ENCODE data around the gene AHI1. TPM values are rescaled to one million over a fixed set of nuclear protein-coding genes. Genes with fewer than 3 reads are reported as not detected.

The AHI1 gene
- total RNA-seq, 8 experiments from 2014 or later = 22.1 to 345 (median 54.1) TPM

DNA sequence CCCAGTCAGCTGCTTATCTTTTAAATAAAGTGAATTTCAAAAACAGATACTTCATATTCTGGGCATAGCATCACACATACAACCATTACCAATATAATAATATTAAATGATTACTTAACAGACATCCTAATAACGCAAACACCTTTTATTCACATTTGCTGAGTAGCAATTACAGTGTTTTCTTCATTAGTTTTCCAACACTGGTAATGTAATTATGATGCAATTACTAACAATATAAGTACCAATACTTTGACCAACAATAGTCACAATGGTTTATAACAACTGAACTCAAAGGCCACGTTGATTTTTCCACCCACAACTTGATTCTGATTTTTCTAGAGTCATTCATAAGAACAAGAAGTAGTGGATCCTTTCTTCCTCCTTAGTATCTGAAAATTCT is 212.4 kb downstream of the AHI1 start:
- Histone ChIP-seq H3K4me1 (replicated peaks in 1 of 2) (no peaks in the 10 kb centered on the region), H3K4me3 (no peak overlapping the region), H3K27ac (no peak overlapping the region)
- 40 to 100% (median 83%) methylated on average over 1 to 2 of the region's 2 CpGs; no CpG with 5 or more reads in 1 of the 10 experiments for WGBS, 10 experiments
- in situ Hi-C loops (cut with MboI; ENCODE audit: low pct_unique_long_range_greater_than_20kb in 2 of 9, low sequenced_read_pairs in 9 of 9, unreplicated experiment in 9 of 9) = no loop called here
- no peak for ATAC-seq (replicated peaks in 6 of 8)

- H3K27ac ChIP-seq = no peak overlapping the region
Observed at GRCh38 chr6:135283926-135284325, 213.6 kb downstream of the AHI1 start.

GRCh38 chr6:135282395-135282794 is 215.1 kb downstream of the AHI1 start:
- ATAC-seq (replicated peaks in 6 of 8) = peak in 1 of 8 experiments; percentile 34
- in situ Hi-C loops (cut with MboI; ENCODE audit: low pct_unique_long_range_greater_than_20kb in 2 of 9, low sequenced_read_pairs in 9 of 9, unreplicated experiment in 9 of 9) = no loop called here
- H3K27ac ChIP-seq = no peak overlapping the region
- no peak overlapping the region for H3K4me3 ChIP-seq
- no peaks in the 10 kb centered on the region for H3K4me1 ChIP-seq (replicated peaks in 1 of 2)

More at GRCh38 chr6:135283926-135284325, 213.6 kb downstream of the AHI1 start:
- WGBS, 10 experiments = 58 to 100% (median 88%) methylated on average over 1 to 2 of the region's 2 CpGs; no CpG with 5 or more reads in 2 of the 10 experiments
- Histone ChIP-seq H3K4me1 (replicated peaks in 1 of 2) (no peaks in the 10 kb centered on the region), H3K4me3 (no peak overlapping the region)
- in situ Hi-C loops (cut with MboI; ENCODE audit: low pct_unique_long_range_greater_than_20kb in 2 of 9, low sequenced_read_pairs in 9 of 9, unreplicated experiment in 9 of 9) = no loop called here
- ATAC-seq (replicated peaks in 6 of 8) = no peak

DNA sequence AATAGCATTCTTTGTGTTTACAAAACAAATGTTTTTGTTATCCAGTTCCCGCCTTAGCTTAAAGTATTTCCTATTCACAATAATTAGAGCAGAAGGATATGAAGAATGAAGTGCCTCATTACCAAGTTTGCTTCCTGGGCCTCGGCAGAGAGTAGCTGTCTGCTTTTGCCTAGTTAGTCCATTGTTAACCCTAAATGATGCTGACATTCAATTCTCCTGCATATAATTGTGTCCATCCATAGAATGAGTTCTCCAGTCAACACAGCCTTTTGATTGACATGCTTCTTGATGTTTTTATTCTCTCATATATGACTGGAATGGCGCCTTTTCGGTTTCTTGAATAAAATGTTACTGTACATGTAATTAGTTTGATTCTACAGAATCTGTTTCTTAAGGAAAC is 215.6 kb downstream of the AHI1 start:
- no peak overlapping the region for H3K4me3 ChIP-seq
- ATAC-seq (replicated peaks in 6 of 8) = no peak
- 66 to 100% (median 82%) methylated on average over 2 to 4 of the region's 4 CpGs for WGBS, 10 experiments
- no peaks in the 10 kb centered on the region for H3K4me1 ChIP-seq (replicated peaks in 1 of 2)
- in situ Hi-C loops (cut with MboI; ENCODE audit: low pct_unique_long_range_greater_than_20kb in 2 of 9, low sequenced_read_pairs in 9 of 9, unreplicated experiment in 9 of 9) = no loop called here
- no peak overlapping the region for H3K27ac ChIP-seq

- Histone ChIP-seq H3K4me1 (replicated peaks in 1 of 2) (no peaks in the 10 kb centered on the region), H3K27ac (no peak overlapping the region), H3K4me3 (no peak overlapping the region)
- WGBS, 10 experiments = 86 to 100% (median 100%) methylated on average over 2 of the region's 2 CpGs; no CpG with 5 or more reads in 1 of the 10 experiments
- in situ Hi-C loops (cut with MboI; ENCODE audit: low pct_unique_long_range_greater_than_20kb in 2 of 9, low sequenced_read_pairs in 9 of 9, unreplicated experiment in 9 of 9) = no loop called here
- no peak for ATAC-seq (replicated peaks in 6 of 8)
Observed at GRCh38 chr6:135281227-135281626, 216.3 kb downstream of the AHI1 start.

DNA sequence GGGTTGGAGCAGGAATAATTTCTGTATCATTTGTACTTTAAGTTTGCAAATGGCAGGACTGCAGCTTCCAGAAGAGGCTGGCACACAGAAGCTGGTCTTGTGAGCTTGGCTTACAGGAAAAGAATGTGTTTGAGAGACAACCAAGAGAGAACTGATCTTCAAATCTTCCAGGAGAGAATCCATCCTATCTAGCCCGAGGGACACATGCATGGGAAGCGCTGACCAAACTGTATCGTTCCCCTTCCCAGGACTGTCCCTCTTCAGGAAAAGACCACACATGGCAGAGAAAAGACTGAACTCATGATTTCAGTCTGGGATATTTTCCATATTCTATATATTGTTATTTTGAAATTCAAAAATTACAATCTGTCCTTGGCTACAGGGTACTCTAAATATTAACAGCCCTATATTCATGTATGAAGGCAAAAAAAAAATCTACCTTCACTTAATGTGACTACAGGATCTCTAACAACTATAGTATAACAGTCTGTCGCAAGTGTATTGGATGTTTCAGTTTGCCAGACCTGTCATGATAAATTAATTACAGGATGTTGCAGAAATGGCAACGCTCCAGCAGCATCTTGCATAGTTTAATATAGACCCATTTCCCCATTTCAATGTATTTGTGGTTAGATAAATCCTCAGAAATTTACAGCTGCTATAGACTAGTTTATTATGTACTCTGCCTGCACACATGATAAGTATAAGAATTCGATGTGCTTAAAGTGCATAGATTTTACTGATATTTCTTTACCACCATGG is 217.0 kb downstream of the AHI1 start:
- ATAC-seq (replicated peaks in 6 of 8) = peak in 1 of 8 experiments; percentile 27
- Histone ChIP-seq H3K4me3 (no peak overlapping the region), H3K4me1 (replicated peaks in 1 of 2) (no peaks in the 10 kb centered on the region), H3K27ac (no peak overlapping the region)
- in situ Hi-C loops (cut with MboI; ENCODE audit: low pct_unique_long_range_greater_than_20kb in 2 of 9, low sequenced_read_pairs in 9 of 9, unreplicated experiment in 9 of 9) = no loop called here
- WGBS, 10 experiments = 0 to 100% (median 83%) methylated on average over 2 to 6 of the region's 6 CpGs; no CpG with 5 or more reads in 1 of the 10 experiments

- Histone ChIP-seq H3K27ac (no peak overlapping the region), H3K4me3 (no peak overlapping the region), H3K4me1 (replicated peaks in 1 of 2) (no peaks in the 10 kb centered on the region)
- in situ Hi-C loops (cut with MboI; ENCODE audit: low pct_unique_long_range_greater_than_20kb in 2 of 9, low sequenced_read_pairs in 9 of 9, unreplicated experiment in 9 of 9) = no loop called here
- no peak for ATAC-seq (replicated peaks in 6 of 8)
- 67 to 96% (median 86%) methylated on average over 1 to 6 of the region's 6 CpGs; no CpG with 5 or more reads in 1 of the 10 experiments for WGBS, 10 experiments
Observed at GRCh38 chr6:135277422-135277821, 220.1 kb downstream of the AHI1 start.

DNA sequence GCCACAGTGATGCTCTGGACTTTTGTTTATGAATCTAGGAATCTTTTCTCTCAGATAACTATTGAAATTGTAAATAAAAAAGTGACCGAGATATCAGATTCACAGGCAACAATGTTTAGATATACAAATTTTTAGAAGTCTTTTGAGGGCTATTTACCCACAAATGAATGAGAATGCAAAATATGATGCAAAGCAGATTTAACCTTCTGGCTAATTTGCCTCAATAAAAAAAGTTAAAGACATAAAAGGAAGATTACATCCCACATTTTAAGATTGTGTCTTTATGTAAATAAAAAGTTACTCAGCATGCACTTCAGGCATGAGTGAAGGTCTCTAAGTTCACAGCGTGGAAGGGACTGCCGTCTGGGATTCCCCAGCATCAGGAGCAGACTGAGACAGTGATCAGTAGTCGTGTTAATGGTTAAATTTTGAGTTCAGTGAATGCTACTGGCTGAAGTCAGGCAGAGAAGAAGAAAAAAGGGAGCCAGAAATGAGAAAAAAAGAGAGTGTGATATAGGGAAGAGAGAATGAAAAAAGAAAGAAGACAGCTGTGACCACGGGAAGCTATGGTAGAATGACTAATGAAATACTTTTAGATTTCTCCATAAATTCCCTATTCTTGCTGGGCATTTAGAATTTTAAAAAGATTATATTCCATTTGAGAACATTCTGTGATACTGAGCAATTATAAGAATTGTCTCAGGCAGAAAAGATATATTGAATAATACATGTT is 222.8 kb downstream of the AHI1 start:
- Histone ChIP-seq H3K4me1 (replicated peaks in 1 of 2) (no peaks in the 10 kb centered on the region), H3K27ac (no peak overlapping the region), H3K4me3 (no peak overlapping the region)
- in situ Hi-C loops (cut with MboI; ENCODE audit: low pct_unique_long_range_greater_than_20kb in 2 of 9, low sequenced_read_pairs in 9 of 9, unreplicated experiment in 9 of 9) = no loop called here
- peak in 2 of 8 experiments; percentile 30 to 59 for ATAC-seq (replicated peaks in 6 of 8)
- 8 to 71% (median 52%) methylated on average over 3 to 5 of the region's 5 CpGs for WGBS, 10 experiments

DNA sequence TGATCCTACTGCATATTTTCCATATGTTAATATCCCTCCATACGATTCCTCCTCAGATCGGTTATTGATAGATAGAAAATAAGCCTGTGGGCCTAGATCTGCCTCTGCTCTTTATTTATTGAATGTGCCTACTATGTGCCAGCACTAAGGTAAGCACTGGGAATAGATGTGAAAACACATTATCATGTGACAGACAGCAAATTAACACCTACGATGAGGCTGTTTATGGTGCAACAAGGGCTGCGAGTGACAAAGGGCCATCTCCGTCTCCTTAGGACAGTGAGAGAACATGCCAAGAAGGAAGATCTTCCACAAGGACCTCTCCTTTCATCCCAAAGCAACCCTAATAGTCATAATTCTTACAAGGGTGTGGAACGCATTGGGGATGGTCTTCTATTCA is 225.9 kb downstream of the AHI1 start:
- 58 to 100% (median 87%) methylated on average over 2 to 6 of the region's 6 CpGs; no CpG with 5 or more reads in 2 of the 10 experiments for WGBS, 10 experiments
- no peak overlapping the region for H3K27ac ChIP-seq
- in situ Hi-C loops (cut with MboI; ENCODE audit: low pct_unique_long_range_greater_than_20kb in 2 of 9, low sequenced_read_pairs in 9 of 9, unreplicated experiment in 9 of 9) = no loop called here

GRCh38 chr6:135270676-135271536 is 226.6 kb downstream of the AHI1 start:
- in situ Hi-C loops (cut with MboI; ENCODE audit: low pct_unique_long_range_greater_than_20kb in 2 of 9, low sequenced_read_pairs in 9 of 9, unreplicated experiment in 9 of 9) = no loop called here
- no peaks in the 10 kb centered on the region for H3K4me1 ChIP-seq (replicated peaks in 1 of 2)
- no peak overlapping the region for H3K27ac ChIP-seq
- ATAC-seq (replicated peaks in 6 of 8) = peak in 3 of 8 experiments; percentile 13 to 92 (median 27)
- 21 to 89% (median 79%) methylated on average over 2 to 6 of the region's 11 CpGs; no CpG with 5 or more reads in 1 of the 10 experiments for WGBS, 10 experiments
- H3K4me3 ChIP-seq = no peak overlapping the region

More for the DNA sequence above, 225.9 kb downstream of the AHI1 start:
- no peak overlapping the region for H3K4me3 ChIP-seq
- no peaks in the 10 kb centered on the region for H3K4me1 ChIP-seq (replicated peaks in 1 of 2)
- no peak for ATAC-seq (replicated peaks in 6 of 8)

GRCh38 chr6:135269481-135269891 is 228.1 kb downstream of the AHI1 start:
- 0 to 100% (median 50%) methylated on average over 1 of the region's 1 CpG; no CpG with 5 or more reads in 5 of the 10 experiments for WGBS, 10 experiments
- ATAC-seq (replicated peaks in 6 of 8) = no peak
- Histone ChIP-seq H3K27ac (no peak overlapping the region), H3K4me1 (replicated peaks in 1 of 2) (no peaks in the 10 kb centered on the region), H3K4me3 (no peak overlapping the region)
- in situ Hi-C loops (cut with MboI; ENCODE audit: low pct_unique_long_range_greater_than_20kb in 2 of 9, low sequenced_read_pairs in 9 of 9, unreplicated experiment in 9 of 9) = no loop called here

GRCh38 chr6:135268740-135269139 is 228.8 kb downstream of the AHI1 start:
- no peak overlapping the region for H3K27ac ChIP-seq
- WGBS, 10 experiments = 79 to 100% (median 93%) methylated on average over 1 to 3 of the region's 3 CpGs; no CpG with 5 or more reads in 4 of the 10 experiments
- no peaks in the 10 kb centered on the region for H3K4me1 ChIP-seq (replicated peaks in 1 of 2)
- no peak for ATAC-seq (replicated peaks in 6 of 8)
- no peak overlapping the region for H3K4me3 ChIP-seq
- in situ Hi-C loops (cut with MboI; ENCODE audit: low pct_unique_long_range_greater_than_20kb in 2 of 9, low sequenced_read_pairs in 9 of 9, unreplicated experiment in 9 of 9) = no loop called here

DNA sequence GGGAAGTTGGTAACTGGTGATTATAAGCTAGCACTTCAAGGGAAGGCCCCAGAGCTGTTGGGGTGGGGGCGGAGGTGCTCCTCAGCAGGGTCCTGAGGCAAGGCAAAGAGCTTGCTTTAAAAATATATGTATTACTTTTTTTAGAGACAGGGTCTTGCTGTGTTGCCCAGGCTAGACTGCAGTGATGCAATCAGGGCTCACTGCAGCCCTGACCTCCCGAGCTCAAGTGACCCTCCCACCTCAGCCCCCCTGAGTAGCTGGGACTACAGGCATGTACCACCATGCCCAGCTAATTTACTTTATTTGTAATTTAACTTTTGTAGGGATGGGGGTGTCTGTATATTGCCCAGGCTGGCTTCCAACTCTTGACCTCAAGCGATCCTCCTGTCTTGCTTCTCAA is 229.3 kb downstream of the AHI1 start:
- H3K4me1 ChIP-seq (replicated peaks in 1 of 2) = no peaks in the 10 kb centered on the region
- no peak for ATAC-seq (replicated peaks in 6 of 8)
- no peak overlapping the region for H3K4me3 ChIP-seq
- no peak overlapping the region for H3K27ac ChIP-seq
- in situ Hi-C loops (cut with MboI; ENCODE audit: low pct_unique_long_range_greater_than_20kb in 2 of 9, low sequenced_read_pairs in 9 of 9, unreplicated experiment in 9 of 9) = no loop called here
- 0 to 93% (median 78%) methylated on average over 1 to 2 of the region's 3 CpGs; no CpG with 5 or more reads in 6 of the 10 experiments for WGBS, 10 experiments
